Effector CD4-positive, alpha-beta T cell (primary cell): ENCODE measurements around the gene PTPRK.

Source experiments
- DNase-seq: peaks from one replicate; pipeline ENCODE4 v3.0.0-alpha.2; 2020

The PTPRK gene

GRCh38 chr6:128168244-128168643, 352.2 kb downstream of the PTPRK start:
- no peak for DNase-seq

- DNase-seq: no peak
Observed at GRCh38 chr6:128167552-128167951, 352.8 kb downstream of the PTPRK start.

GRCh38 chr6:128164254-128164653, 356.1 kb downstream of the PTPRK start:
- DNase-seq: no peak

- no peak for DNase-seq
Observed at GRCh38 chr6:128162423-128162822, 358.0 kb downstream of the PTPRK start.

GRCh38 chr6:128161839-128162238, 358.6 kb downstream of the PTPRK start:
- no peak for DNase-seq

DNA sequence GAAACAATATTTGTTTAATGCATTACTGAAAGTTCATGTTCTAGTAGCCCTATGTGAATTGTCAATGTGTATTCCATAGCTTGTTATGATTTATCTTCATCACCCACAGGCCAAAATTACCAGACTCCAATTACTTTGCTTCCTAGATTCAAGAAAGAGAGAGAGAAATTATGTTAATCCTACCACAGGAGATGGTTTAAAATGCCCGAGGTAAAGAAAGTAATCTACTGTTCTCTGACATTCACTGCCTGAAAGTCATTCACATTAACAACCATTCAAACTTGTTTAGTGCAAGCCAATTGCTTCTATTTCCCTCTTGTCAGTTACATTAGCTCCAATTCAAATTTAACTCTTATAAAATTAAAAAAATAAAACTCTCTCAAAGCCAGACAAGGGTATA, 359.1 kb downstream of the PTPRK start:
- DNase-seq: no peak

- DNase-seq: no peak
Observed at GRCh38 chr6:128158496-128158895, 361.9 kb downstream of the PTPRK start.

DNA sequence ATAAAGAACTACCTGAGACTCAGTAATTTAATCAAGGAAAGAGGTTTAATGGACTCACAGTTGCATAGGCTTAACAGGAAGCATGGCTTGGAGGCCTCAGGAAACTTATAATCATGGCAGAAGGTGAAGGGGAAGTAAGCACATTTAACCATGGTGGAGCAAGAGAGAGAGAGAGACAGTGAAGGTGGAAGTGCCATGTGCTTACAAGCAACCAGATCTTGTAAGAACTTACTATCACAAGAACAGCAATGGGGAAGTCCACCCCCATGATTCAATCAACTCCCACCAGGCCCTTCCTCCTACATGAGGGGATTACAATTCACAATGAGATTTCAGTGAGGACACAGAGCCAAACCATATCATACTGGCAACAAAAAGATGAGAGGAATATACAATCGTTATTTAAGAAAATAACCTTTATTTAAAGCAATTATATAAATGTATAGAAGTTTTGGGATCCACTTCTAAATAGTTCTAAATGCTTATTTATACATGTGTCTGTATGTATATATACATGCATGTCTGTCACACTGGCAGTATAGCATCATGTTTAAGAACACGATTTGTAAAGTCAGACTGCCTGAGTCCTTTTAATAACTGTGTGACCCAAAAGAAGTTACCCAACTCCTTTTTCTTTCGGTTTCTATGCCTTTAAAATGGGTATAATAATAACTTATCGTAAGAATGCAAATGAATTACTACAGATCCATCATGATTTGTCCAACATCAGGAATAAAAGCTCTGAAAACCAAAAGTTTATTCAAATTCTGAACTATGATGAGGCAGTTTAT, 363.9 kb downstream of the PTPRK start:
- DNase-seq: no peak

DNA sequence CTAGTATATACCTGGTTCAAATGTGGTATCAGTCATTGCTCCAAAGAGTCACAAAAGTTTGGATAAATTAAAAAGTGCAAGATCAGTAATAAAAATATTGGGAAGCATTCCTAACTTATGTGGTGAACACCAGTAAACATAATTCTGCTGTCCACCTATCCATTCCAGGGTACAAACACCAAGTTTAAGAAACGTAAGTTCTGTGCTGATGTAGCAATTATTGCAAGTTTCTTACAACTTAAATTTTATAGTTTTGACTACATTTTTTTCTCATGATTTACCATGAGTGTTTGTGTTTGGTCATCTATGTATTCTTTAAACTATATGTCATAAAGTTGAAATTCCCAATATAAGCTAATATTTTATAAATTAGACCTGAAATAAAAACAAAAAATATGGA, 364.6 kb downstream of the PTPRK start:
- DNase-seq: no peak

- DNase-seq: no peak
Observed at GRCh38 chr6:128152551-128152950, 367.8 kb downstream of the PTPRK start.

DNA sequence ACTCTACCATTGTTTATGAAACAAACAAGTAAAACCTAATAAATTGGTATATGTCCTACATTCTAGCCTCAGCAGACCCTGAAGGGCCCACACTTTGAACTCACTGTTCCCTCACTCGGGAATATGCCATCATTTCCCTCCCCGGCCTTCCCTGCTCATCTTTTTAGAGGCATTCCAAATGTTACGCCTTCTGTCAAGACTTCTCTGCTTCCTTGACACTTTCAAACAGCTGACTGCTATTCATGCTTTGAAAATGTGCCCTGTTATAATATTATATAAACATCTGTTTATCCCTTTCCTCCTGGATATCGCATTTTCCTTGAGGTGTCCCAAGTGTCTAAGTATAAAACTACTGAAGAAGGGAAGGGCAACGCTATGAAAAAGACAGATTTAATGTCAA, 370.0 kb downstream of the PTPRK start:
- no peak for DNase-seq

GRCh38 chr6:128149796-128150195, 370.6 kb downstream of the PTPRK start:
- no peak for DNase-seq

DNA sequence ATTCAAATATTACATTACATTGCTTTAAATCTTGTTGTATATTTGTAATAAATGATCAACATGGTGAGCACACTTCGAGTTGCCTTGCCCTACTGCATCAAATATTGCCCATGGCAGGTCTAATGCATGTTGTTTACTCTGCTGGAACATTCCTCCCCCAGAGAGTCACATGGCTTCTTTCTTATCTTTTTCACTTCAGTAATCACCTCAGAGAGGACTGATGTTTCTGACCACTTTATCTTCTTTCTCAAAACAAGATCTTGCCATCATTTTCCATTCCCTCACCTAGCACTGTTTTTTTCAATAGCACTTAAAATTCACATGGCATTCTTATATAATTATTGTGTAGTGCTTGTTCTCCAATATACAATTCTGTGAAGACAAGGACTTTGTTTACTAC, 376.1 kb downstream of the PTPRK start:
- DNase-seq: no peak

- no peak for DNase-seq
Observed at GRCh38 chr6:128141932-128142331, 378.5 kb downstream of the PTPRK start.

DNA sequence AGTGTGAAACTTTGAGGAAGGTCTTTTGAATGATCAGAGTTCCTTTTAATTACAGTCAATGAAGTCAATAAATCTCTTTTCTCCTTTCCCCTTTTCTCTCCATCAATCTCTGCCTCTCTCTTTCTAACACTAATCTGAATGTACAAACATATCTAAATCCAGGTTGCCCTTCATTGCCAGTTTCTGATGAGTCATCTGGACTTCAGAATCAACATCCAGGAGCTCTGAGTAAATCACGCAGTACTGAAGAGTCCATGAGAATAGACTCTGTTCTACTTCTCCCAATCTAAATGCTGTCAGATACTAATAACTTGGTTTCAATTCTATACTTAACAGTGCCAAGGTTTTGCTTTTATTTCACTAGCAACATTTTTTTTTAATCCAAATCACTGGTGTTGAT, 380.9 kb downstream of the PTPRK start:
- no peak for DNase-seq

GRCh38 chr6:128138694-128139093, 381.7 kb downstream of the PTPRK start:
- DNase-seq: no peak

- DNase-seq: no peak
Observed at GRCh38 chr6:128135325-128135724, 385.1 kb downstream of the PTPRK start.

DNA sequence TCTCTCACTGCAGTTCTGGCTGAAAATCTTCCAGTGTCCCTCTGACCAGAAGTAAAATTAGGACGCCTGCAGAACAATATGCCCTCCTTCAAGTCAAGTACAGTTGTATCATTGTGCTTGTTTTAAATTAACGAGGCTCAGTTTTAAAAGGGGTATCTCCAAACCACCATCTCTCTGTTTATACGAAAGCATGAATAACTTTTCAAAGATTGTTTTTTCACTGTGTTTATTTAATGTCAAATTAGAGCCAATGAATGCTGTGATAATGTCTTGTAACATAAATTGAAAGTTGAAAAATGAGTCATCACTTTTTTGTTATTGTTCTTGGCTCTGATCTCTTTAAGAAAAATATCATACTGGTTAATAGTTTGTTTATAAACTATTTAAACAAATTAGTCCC, 388.8 kb downstream of the PTPRK start:
- no peak for DNase-seq

DNA sequence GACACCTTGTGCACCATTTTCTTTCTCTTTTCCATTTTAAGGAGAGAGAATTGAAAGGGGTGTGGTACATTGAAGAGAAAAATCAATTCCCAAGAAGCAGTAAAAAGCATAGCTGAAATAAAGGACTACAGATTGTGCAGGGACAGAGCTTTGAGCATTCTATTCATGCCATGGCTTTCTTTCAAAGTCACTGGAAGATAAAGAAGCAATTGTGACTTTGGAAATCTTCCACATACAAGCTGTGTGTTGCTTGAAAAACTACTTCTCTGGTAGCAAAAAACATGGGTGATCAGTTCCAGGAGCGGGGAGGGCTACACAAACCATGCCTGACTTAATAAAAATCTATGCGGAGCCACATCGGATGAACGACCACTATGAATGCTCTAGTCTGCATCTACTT, 389.4 kb downstream of the PTPRK start:
- DNase-seq: no peak

DNA sequence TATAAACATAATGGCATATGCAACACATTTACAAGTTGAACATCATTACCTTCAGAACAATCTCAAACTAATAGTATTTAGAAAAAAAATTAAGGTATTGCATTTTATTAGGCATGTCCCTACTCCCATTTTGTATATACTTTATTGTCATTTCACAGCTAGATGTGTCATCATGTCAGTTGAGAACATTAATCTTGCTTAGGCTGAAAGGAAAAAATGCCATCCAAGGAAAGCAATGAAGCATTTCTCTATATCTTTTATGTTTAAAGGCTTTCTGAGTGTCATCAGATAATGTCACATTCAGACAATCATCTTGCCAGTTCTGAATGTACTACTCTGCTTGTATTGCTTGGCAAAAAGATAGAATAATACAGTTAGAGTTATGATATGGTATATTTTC, 390.7 kb downstream of the PTPRK start:
- DNase-seq: no peak

DNA sequence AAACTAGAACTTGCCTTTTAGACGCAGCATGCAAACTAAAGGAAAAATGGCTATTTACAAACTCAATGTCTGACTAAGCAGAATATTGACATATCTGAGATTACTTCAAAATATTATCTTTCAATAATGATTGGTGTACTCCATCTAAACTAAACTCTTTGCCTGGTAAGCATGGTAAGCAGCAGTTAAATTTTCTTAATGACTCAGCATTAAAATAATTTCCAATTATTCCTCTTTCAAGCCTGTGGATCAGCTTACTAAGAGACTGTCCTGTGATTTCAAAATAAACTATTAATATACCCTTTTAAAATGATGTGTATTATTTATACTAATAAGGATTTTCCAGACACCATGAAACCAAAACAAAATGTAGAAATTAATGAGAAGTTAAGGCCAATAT, 392.7 kb downstream of the PTPRK start:
- no peak for DNase-seq

GRCh38 chr6:128124713-128125112, 395.7 kb downstream of the PTPRK start:
- no peak for DNase-seq

DNA sequence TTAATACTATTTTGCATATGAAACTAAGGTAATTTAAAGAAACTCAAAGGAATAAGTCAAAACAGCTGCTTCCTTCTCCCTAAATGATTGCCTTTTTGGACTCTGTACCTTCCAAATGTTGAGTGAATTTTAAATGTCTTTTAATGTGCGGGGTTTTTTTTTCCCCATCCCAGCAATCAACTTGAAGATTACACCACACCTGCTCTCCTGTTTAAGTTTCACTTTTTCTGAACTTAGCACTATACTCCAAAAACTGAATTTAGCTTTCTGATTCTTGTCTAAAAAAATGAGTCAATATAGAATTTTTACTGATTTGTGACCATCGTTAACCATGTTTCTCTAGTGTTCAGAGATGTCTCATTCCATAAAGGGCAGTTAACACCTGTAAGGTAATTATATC, 398.8 kb downstream of the PTPRK start:
- no peak for DNase-seq

DNA sequence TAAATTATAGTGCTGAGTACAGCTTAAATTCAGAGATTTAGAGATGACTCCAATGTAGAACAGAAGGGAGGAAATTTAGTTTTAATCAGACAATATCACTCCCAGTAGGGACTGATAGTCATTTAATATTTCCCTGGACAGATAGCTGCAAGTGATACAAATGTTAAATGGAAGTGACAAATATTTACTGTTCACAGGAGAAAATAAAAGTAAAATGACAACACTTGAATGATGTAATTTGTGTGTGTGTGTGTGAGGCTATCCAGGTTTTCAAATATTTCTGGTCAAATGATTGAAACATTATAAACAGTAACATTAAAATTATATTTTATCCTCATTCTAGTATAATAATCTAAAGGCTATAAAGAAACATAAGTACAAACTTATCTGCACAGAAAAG, 399.2 kb downstream of the PTPRK start:
- no peak for DNase-seq

DNA sequence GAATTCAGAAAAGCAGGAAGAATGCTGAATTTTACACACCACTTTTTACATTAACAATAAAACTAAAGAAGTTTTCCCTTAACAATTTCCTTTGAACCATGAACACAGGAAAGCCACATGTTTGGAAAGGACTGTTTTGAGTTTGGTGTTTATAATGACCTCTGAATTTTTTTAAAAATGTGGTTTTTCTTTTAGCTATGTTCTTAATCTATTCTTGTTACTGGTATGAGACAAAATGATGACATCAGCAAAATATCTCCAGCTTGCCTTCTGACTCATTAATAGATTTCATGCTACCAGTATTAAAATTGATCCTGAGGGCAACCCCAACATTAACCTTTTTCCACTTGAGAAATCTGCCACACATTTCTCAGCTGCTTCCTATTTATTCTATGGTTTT, 402.0 kb downstream of the PTPRK start:
- no peak for DNase-seq
